ENCODE results near the gene CXorf58.

The CXorf58 gene

DNA sequence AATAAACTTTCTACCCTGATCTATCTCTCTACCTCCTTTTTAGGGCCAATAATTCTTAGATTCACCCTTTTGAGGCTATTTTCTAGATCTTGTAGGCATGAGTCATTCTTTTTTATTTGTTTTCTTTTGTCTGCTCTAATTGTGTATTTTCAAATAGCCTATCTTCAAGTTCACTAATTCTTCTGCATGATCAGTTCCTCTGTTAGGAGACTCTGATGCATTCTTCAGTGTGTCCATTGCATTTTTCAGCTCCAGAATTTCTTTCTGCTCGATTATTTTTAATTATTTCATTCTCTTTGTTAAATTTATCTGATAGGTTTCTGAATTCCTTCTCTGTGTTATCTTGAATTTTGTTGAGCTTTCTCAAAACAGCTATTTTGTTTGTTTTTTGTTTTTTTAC is 11.3 kb downstream of the CXorf58 start:
- TF ChIP-seq CTCF (IDR thresholded peaks at IDR 0.05; ENCODE audit: low read length, missing control alignments), result no peak
- no peak for DNase-seq (ENCODE audit: low read depth)
- no peak overlapping the region for H3K4me3 ChIP-seq (replicated peaks; ENCODE audit: low read depth, low read length)

DNA sequence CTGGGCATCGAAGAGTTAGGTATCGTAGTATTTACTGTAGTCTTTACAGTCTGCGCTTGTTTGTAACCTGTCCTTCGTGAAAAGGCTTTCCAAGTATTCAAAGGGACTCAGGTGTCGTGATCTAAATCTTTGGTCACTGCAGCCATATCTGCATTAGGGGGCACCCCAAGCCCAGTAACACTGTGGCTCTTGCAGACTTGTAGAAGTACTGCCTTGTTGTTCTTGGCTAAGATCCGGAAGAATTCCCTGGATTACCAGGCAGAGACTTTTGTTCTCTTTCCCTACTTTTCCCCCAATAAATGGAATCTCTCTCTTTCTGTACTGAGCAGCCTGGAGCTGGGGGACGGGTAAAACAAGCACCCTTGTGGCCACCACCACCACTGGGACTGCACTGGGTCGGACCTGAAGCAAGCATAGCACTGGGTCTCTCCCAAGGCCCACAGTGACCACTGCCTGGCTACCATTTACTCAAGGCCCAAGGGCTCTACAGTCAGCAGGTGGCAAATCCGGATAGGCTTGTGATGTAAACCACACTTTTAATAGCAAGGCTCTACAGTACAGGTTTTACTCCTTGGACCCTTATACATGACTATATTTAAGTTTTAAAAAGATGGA is 12.0 kb downstream of the CXorf58 start:
- no peak overlapping the region for H3K4me3 ChIP-seq (replicated peaks; ENCODE audit: low read depth, low read length)
- peak; percentile 38 for DNase-seq (ENCODE audit: low read depth)
- peak; percentile 9 for TF ChIP-seq CTCF (IDR thresholded peaks at IDR 0.05; ENCODE audit: low read length, missing control alignments)

DNA sequence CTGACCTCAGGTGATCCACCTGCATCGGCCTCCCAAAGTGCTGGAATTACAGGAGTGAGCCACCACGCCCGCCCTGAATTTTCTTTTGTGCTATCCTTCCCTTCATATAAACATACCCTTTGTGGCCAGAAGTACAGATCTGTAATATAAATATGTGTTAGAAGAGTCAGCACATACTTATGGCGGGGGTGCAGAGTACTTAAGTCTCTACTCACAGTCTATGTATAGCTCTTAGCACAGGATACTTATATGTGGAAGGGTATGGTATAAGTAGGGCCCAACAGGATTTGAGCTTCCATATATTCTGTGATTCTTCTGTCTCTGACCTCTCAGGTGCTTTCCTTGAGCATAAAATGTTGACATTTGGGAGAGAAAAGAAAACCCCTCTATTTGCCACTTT is 18.2 kb downstream of the CXorf58 start:
- TF ChIP-seq CTCF (IDR thresholded peaks at IDR 0.05; ENCODE audit: low read length, missing control alignments), result no peak
- H3K4me3 ChIP-seq (replicated peaks; ENCODE audit: low read depth, low read length), result no peak overlapping the region
- DNase-seq (ENCODE audit: low read depth), result no peak

DNA sequence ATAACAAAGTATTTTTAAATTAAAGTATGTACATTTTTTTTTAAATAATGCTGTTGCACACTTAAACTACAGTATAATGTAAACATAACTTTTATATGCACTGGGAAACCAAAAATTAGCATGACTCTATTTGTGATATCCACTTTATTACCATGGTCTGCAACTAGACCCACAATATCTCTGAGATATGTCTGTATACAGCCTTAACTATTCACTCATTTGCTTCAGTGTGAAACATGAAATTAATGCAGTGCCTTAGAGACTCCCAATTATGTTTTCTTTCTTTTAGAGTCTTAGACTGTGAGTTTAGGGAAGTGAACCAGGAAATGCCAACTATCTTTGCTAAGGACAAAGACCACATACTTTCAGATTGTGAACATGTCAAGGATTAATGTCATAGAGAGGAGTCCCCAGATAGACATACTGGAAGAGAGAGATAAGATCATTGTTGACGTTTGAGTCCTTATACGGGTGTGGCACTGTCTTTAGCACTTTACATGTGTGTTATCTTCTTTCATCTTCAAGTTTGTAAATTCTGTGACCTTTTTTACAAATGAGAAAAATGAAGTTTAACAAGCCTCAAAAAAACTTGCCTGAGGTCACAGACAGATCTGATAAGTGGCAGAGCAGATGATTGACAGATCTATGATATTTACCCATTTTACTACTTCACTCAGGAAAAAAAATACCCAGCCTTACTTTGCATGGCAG is 23.2 kb downstream of the CXorf58 start:
- DNase-seq (ENCODE audit: low read depth), result no peak
- H3K4me3 ChIP-seq (replicated peaks; ENCODE audit: low read depth, low read length), result no peak overlapping the region
- no peak for TF ChIP-seq CTCF (IDR thresholded peaks at IDR 0.05; ENCODE audit: low read length, missing control alignments)

DNA sequence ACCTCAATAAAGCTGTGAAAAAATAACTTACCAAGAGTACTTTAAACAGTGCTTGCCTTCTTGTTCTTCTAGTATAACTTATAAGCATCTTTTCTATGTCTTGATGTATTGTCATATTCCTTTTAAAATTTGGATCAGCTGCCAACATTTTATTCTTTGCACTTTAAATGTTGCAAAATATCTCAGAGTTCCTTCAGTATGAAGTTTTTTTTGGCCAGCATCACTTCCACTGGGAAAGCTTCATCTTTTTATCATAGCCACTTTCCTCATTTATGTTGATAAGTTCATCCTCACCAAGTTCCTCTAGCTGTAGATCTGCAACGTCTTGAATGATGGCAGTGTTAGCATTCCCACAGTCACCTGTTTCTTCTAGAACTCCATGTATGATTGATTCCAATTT is 24.2 kb downstream of the CXorf58 start:
- no peak overlapping the region for H3K4me3 ChIP-seq (replicated peaks; ENCODE audit: low read depth, low read length)
- no peak for TF ChIP-seq CTCF (IDR thresholded peaks at IDR 0.05; ENCODE audit: low read length, missing control alignments)
- DNase-seq (ENCODE audit: low read depth), result no peak

- peak; percentile 11 for DNase-seq (ENCODE audit: low read depth)
- no peak overlapping the region for H3K4me3 ChIP-seq (replicated peaks; ENCODE audit: low read depth, low read length)
- TF ChIP-seq CTCF (IDR thresholded peaks at IDR 0.05; ENCODE audit: low read length, missing control alignments), result no peak
Measured at GRCh38 chrX:23935106-23935505, 27.3 kb downstream of the CXorf58 start.

GRCh38 chrX:23936180-23936579 is 28.4 kb downstream of the CXorf58 start:
- no peak for DNase-seq (ENCODE audit: low read depth)
- TF ChIP-seq CTCF (IDR thresholded peaks at IDR 0.05; ENCODE audit: low read length, missing control alignments), result no peak
- no peak overlapping the region for H3K4me3 ChIP-seq (replicated peaks; ENCODE audit: low read depth, low read length)
